Measurements from ENCODE around the gene FIBP.

FIBP gene

GRCh38 chr11:65918211-65919140 lies 30.2 kb upstream of the FIBP start, which contains the start of gene C11orf68:
Gene C11orf68, minus strand, starts transcription at chr11:65919062. Its CDS starts 31 bp downstream, at chr11:65919031.
- peak within 1 kb of the TSS; percentile 89 to 92 for H3K4me3 ChIP-seq
- DNase-seq, result peak in 1 of 2 donors; percentile 43
- no peaks in the 10 kb centered on the region for H3K27me3 ChIP-seq
- no peaks in the 10 kb centered on the region for H3K9me3 ChIP-seq
- H3K27ac ChIP-seq, result peak within 1 kb of the TSS; percentile 94 to 96
- no peak for TF ChIP-seq CTCF (IDR thresholded peaks at IDR 0.05)
- peaks cover 13 to 25% (median 20%) of the 10 kb centered on the region in 3 donors for H3K36me3 ChIP-seq
- peaks cover 14 to 56% (median 53%) of the 10 kb centered on the region in 4 donors for H3K4me1 ChIP-seq
- intact Hi-C loops (cut with DNase I; ENCODE audit: low total_unique reads), result loop anchor here (2.0 kb wide), 1 partner anchor 60 kb away; the partner anchor contains the start of gene CFL1

- Histone ChIP-seq H3K27ac (peak overlapping the region; percentile 94 to 96), H3K4me1 (peaks cover 14 to 62% (median 53%) of the 10 kb centered on the region in 4 donors), H3K4me3 (peak overlapping the region; percentile 87 to 92), H3K36me3 (peaks cover 10 to 17% (median 12%) of the 10 kb centered on the region in 3 donors), H3K27me3 (no peaks in the 10 kb centered on the region), H3K9me3 (no peaks in the 10 kb centered on the region)
- no peak for TF ChIP-seq CTCF (IDR thresholded peaks at IDR 0.05)
- intact Hi-C loops (cut with DNase I; ENCODE audit: low total_unique reads), result loop anchor here (2.0 kb wide), 2 partner anchors 29 to 59 kb away; partner anchors contain the start of genes CFL1 and FIBP
- DNase-seq, result no peak
Observed at GRCh38 chr11:65917434-65918210, 29.4 kb upstream of the FIBP start.

GRCh38 chr11:65917077-65917433 lies 28.8 kb upstream of the FIBP start:
- peak overlapping the region; percentile 87 to 92 for H3K4me3 ChIP-seq
- intact Hi-C loops (cut with DNase I; ENCODE audit: low total_unique reads), result loop anchor here (2.0 kb wide), 1 partner anchor 28 kb away; the partner anchor contains the start of gene FIBP
- H3K4me1 ChIP-seq, result peaks cover 14 to 68% (median 56%) of the 10 kb centered on the region in 4 donors
- H3K27me3 ChIP-seq, result no peaks in the 10 kb centered on the region
- peaks cover 4 to 11% (median 6%) of the 10 kb centered on the region in 3 donors for H3K36me3 ChIP-seq
- no peak for DNase-seq
- no peak for TF ChIP-seq CTCF (IDR thresholded peaks at IDR 0.05)
- peak overlapping the region; percentile 94 to 96 for H3K27ac ChIP-seq
- no peaks in the 10 kb centered on the region for H3K9me3 ChIP-seq

- Histone ChIP-seq H3K36me3 (peaks cover 0 to 4% (median 2%) of the 10 kb centered on the region in 3 donors), H3K9me3 (no peaks in the 10 kb centered on the region), H3K27ac (peak overlapping the region; percentile 94 to 96), H3K4me3 (peak overlapping the region in 1 of 2 donors; percentile 87), H3K4me1 (peaks cover 14 to 73% (median 62%) of the 10 kb centered on the region in 4 donors), H3K27me3 (no peaks in the 10 kb centered on the region)
- intact Hi-C loops (cut with DNase I; ENCODE audit: low total_unique reads), result loop anchor here (2.0 kb wide), 1 partner anchor 28 kb away; the partner anchor contains the start of gene FIBP
- no peak for TF ChIP-seq CTCF (IDR thresholded peaks at IDR 0.05)
- DNase-seq, result no peak
Observed at GRCh38 chr11:65916391-65916790, 28.1 kb upstream of the FIBP start.

GRCh38 chr11:65915821-65916251 lies 27.6 kb upstream of the FIBP start:
- no peaks in the 10 kb centered on the region for H3K9me3 ChIP-seq
- H3K27ac ChIP-seq, result peak overlapping the region; percentile 94 to 96
- peak; percentile 93 to 98 for DNase-seq
- H3K27me3 ChIP-seq, result no peaks in the 10 kb centered on the region
- intact Hi-C loops (cut with DNase I; ENCODE audit: low total_unique reads), result loop anchor here (2.0 kb wide), 1 partner anchor 27 kb away; the partner anchor contains the start of gene FIBP
- peak overlapping the region in 1 of 2 donors; percentile 25 for H3K4me3 ChIP-seq
- peaks cover 14 to 73% (median 59%) of the 10 kb centered on the region in 4 donors for H3K4me1 ChIP-seq
- H3K36me3 ChIP-seq, result no peaks in the 10 kb centered on the region
- TF ChIP-seq CTCF (IDR thresholded peaks at IDR 0.05), result no peak
